A549 (cell line): Measurements from ENCODE around the gene DCDC2. TPM values are rescaled to one million over a fixed set of nuclear protein-coding genes. Genes with fewer than 3 reads are reported as not detected.
"Not testable (repeated sequence)": the region's sequence is repeated elsewhere in the genome, so short reads cannot be mapped to it uniquely, and the experiment has no call there.

Experiments used
- ATAC-seq, 2 experiments: fragments of 200-7000 bp in 1 of 2; fragments of >200 bp in 1 of 2; cut with Nextera tagmentation in 1 of 2; cut with Tn5 transposase in 1 of 2; 3 replicates each; pipeline versions ENCODE4 v1.8.0 to v1.9.1; 2018 to 2020; ENCODE audit warnings: mild to moderate bottlenecking in 1 of 2, moderate library complexity in 1 of 2
- CTCF ChIA-PET: fragments of 300-600 bp; sonication (Branson Sonifier 250); formaldehyde crosslinking; extraction: SDS; loops from one replicate; lab custom pipeline; 2021; ENCODE audit warnings: antibody characterized with exemption, inconsistent platforms; lab: Yijun Ruan, JAX
- POLR2A ChIA-PET: fragments of 350-600 bp; formaldehyde crosslinking; extraction: SDS; loops from one replicate; lab custom pipeline; 2021; ENCODE audit warnings: antibody characterized with exemption, inconsistent platforms; lab: Yijun Ruan, JAX
- DNase-seq, 2 experiments: peaks; one replicate each; pipeline versions ENCODE4 v3.0.0 to v3.0.0-alpha.2; 2011 to 2016; ENCODE audit warnings: low read depth in 1 of 2, low spot score in 1 of 2
- FAIRE-seq: peaks from 2 replicates; lab custom pipeline; 2011; peaks lifted over from hg19 to GRCh38; lab: Jason Lieb, UNC
- H3K27ac ChIP-seq, 2 experiments: fragments of >200 bp; sonication (Bioruptor Twin); formaldehyde crosslinking; 3 replicates each; pipeline ENCODE4 v1.5.1; 2016 to 2017
- H3K4me1 ChIP-seq: fragments of >200 bp; sonication (Bioruptor Twin); formaldehyde crosslinking; 3 replicates; pipeline ENCODE4 v1.6.1; 2016
- H3K4me2 ChIP-seq: fragments of >200 bp; sonication (Bioruptor Twin); formaldehyde crosslinking; 3 replicates; pipeline ENCODE4 v1.6.1; 2016
- H3K4me3 ChIP-seq: fragments of >200 bp; sonication (Bioruptor Twin); formaldehyde crosslinking; 3 replicates; pipeline ENCODE4 v1.5.1; 2016
- H3K9me3 ChIP-seq: fragments of >200 bp; sonication (Bioruptor Twin); formaldehyde crosslinking; 3 replicates; pipeline ENCODE4 v1.6.1; 2016
- BCL3 ChIP-seq: fragments of >200 bp; sonication (Bioruptor Twin); formaldehyde crosslinking; IDR thresholded peaks from 3 replicates; pipeline ENCODE4 v1.6.1; 2016
- CEBPB ChIP-seq, 2 experiments: fragments of >200 bp in 1 of 2; sonication (Bioruptor Twin) in 1 of 2; formaldehyde crosslinking in 1 of 2; IDR thresholded peaks; 2 replicates each; pipeline ENCODE4 v1.6.1; 2012 to 2016
- CHD2 ChIP-seq: fragments of 150-350 bp; IDR thresholded peaks from 2 replicates; pipeline ENCODE4 v1.6.1; 2014; ENCODE audit warnings: low read length; ENCODE audit not compliant: partially characterized antibody
- EHF ChIP-seq: fragments of 250-450 bp; sonication (Bioruptor Pico); IDR thresholded peaks from 2 replicates; pipeline ENCODE4 v1.5.0; 2020; ENCODE audit warnings: mild to moderate bottlenecking
- ELK1 ChIP-seq: fragments of 150-350 bp; IDR thresholded peaks from 2 replicates; pipeline ENCODE4 v1.6.1; 2014; ENCODE audit warnings: low read depth, mild to moderate bottlenecking, low read length
- EP300 ChIP-seq, 2 experiments: fragments of >200 bp; sonication (Bioruptor Twin); formaldehyde crosslinking; IDR thresholded peaks; 2 replicates in 1 of 2; 3 replicates in 1 of 2; pipeline ENCODE4 v1.6.1; 2016 to 2017
- FOSB ChIP-seq: fragments of 250-450 bp; sonication (Bioruptor Pico); IDR thresholded peaks from 2 replicates; pipeline ENCODE4 v1.5.0; 2020; ENCODE audit warnings: mild to moderate bottlenecking, moderate library complexity
- FOXS1 ChIP-seq: fragments of 250-450 bp; sonication (Bioruptor Pico); IDR thresholded peaks from 2 replicates; pipeline ENCODE4 v1.5.0; 2020; ENCODE audit warnings: mild to moderate bottlenecking, moderate library complexity
- GATA3 ChIP-seq: IDR thresholded peaks from 2 replicates; pipeline ENCODE4 v1.6.1; 2012; ENCODE audit warnings: borderline replicate concordance
- HMGXB4 ChIP-seq: fragments of 250-450 bp; sonication (Bioruptor Pico); IDR thresholded peaks from 2 replicates; pipeline ENCODE4 v1.5.0; 2021; ENCODE audit warnings: mild to moderate bottlenecking, moderate library complexity, borderline replicate concordance
- HOXA7 ChIP-seq: fragments of 250-450 bp; sonication (Bioruptor Pico); IDR thresholded peaks from 2 replicates; pipeline ENCODE4 v1.5.0; 2020; ENCODE audit warnings: mild to moderate bottlenecking, moderate library complexity
- JUN ChIP-seq, 2 experiments: fragments of >200 bp; sonication (Bioruptor Twin); formaldehyde crosslinking; IDR thresholded peaks; 2 replicates in 1 of 2; 3 replicates in 1 of 2; pipeline ENCODE4 v1.6.1; 2016 to 2017
- JUNB ChIP-seq: fragments of >200 bp; sonication (Bioruptor Twin); formaldehyde crosslinking; IDR thresholded peaks from 2 replicates; pipeline ENCODE4 v1.6.1; 2016
- MAFK ChIP-seq: fragments of 450-650 bp; IDR thresholded peaks from 2 replicates; pipeline ENCODE4 v1.6.1; 2014; ENCODE audit not compliant: partially characterized antibody
- MAX ChIP-seq: IDR thresholded peaks from 2 replicates; pipeline ENCODE4 v1.6.1; 2012
- NFE2L2 ChIP-seq: fragments of 150-350 bp; conservative IDR thresholded peaks from 2 replicates; pipeline ENCODE4 v1.6.1; 2014; ENCODE audit warnings: low read length
- NPAS2 ChIP-seq: fragments of 250-450 bp; sonication (Bioruptor Pico); IDR thresholded peaks from 2 replicates; pipeline ENCODE4 v1.8.0; 2022; ENCODE audit warnings: mild to moderate bottlenecking, moderate library complexity, borderline replicate concordance
- PBX3 ChIP-seq: IDR thresholded peaks from 2 replicates; pipeline ENCODE4 v1.6.1; 2012
- PHF8 ChIP-seq: fragments of 200-600 bp; sonication (generic); IDR thresholded peaks from 2 replicates; pipeline ENCODE4 v1.6.1; 2016; ENCODE audit warnings: low read depth, mild to moderate bottlenecking, antibody characterized with exemption, moderate library complexity, borderline replicate concordance
- RAD21 ChIP-seq, 2 experiments: fragments of >200 bp in 1 of 2; sonication (Bioruptor Twin) in 1 of 2; formaldehyde crosslinking in 1 of 2; IDR thresholded peaks in 1 of 2; conservative IDR thresholded peaks in 1 of 2; 2 replicates in 1 of 2; 3 replicates in 1 of 2; pipeline ENCODE4 v1.6.1; 2012 to 2018; ENCODE audit warnings: inconsistent platforms in 1 of 2
- ZC3H11A ChIP-seq: fragments of 450-650 bp; IDR thresholded peaks from 2 replicates; pipeline ENCODE4 v1.6.1; 2014; ENCODE audit warnings: antibody characterized with exemption, mild to moderate bottlenecking
- WGBS: methylation state at CpG from one replicate; pipeline ENCODE4 v1.1.6; 2017; ENCODE audit errors: missing lambda C conversion rate; 5-methylcytosine and 5-hydroxymethylcytosine counted together
- polyA plus RNA-seq, 4 experiments: library from polyadenylated mRNA; depleted of rRNA in 3 of 4; stranded (reverse); fragments of >200 nt; fragmentation: RNase III in 1 of 4; extraction: RNeasy Plus Mini Kit Qiagen cat#74134 plus additional on column Dnase treatment in 1 of 4; gene quantifications; 2 replicates in 3 of 4; 3 replicates in 1 of 4; pipeline ENCODE4 v1.2.3, GENCODE V29; 2011 to 2017

The DCDC2 gene
- polyA plus RNA-seq, 2 of the 4 experiments (the other 2 are of a cell fraction): 9.1 to 9.4 TPM

GRCh38 chr6:24322924-24323323 lies 34.9 kb downstream of the DCDC2 start:
- peak overlapping the region in 1 of 2 experiments; percentile 45; a peak in 3 of 6 replicates for H3K27ac ChIP-seq
- POLR2A ChIA-PET: no interaction called here
- no peak for FAIRE-seq
- TF ChIP-seq HMGXB4: no peak
- TF ChIP-seq HOXA7 (CRISPR knock-in tag): no peak
- no peak for TF ChIP-seq JUN (IDR thresholded peaks at IDR 0.05)
- TF ChIP-seq CHD2: no peak
- TF ChIP-seq FOSB (CRISPR knock-in tag): no peak
- TF ChIP-seq FOXS1: no peak
- no peak for TF ChIP-seq PHF8
- no peak for TF ChIP-seq RAD21 (conservative IDR thresholded peaks at IDR 0.05 in 1 of 2, IDR thresholded peaks at IDR 0.05 in 1 of 2)
- no peak for TF ChIP-seq NPAS2 (CRISPR knock-in tag)
- no peak for ATAC-seq
- peaks cover 38% of the 10 kb centered on the region for H3K4me1 ChIP-seq
- H3K4me3 ChIP-seq: no peak overlapping the region
- DNase-seq: no peak
- no peaks in the 10 kb centered on the region for H3K9me3 ChIP-seq
- peak overlapping the region; percentile 50; the same call in 1 of the 3 replicates for H3K4me2 ChIP-seq
- CTCF ChIA-PET: interaction anchor here (1.1 kb wide), 1 partner anchor 37 kb away, joined by 3 read pairs; no protein-coding TSS in a partner anchor
- WGBS: 85% methylated on average over 3 of the region's 3 CpGs

GRCh38 chr6:24322446-24322845 lies 35.4 kb downstream of the DCDC2 start:
- H3K4me3 ChIP-seq, POLR2A ChIA-PET, ATAC-seq, H3K9me3 ChIP-seq, FAIRE-seq, DNase-seq, H3K4me2 ChIP-seq, CTCF ChIA-PET: not testable (repeated sequence)
- WGBS: 73% methylated on average over 3 of the region's 3 CpGs
- Histone ChIP-seq H3K27ac (peak overlapping the region in 1 of 2 experiments; percentile 45; a peak in 4 of 6 replicates), H3K4me1 (peaks cover 38% of the 10 kb centered on the region)

GRCh38 chr6:24321538-24322162 lies 36.2 kb downstream of the DCDC2 start:
- no peaks in the 10 kb centered on the region for H3K9me3 ChIP-seq
- TF ChIP-seq EP300 (IDR thresholded peaks at IDR 0.05): no peak
- no peak for TF ChIP-seq GATA3
- TF ChIP-seq, all 56 proteins: peak for 0
- FAIRE-seq: no peak
- Histone ChIP-seq H3K4me3 (no peak overlapping the region), H3K27ac (peak overlapping the region; percentile 29 to 48; a peak in 4 of 6 replicates), H3K4me1 (peaks cover 45% of the 10 kb centered on the region), H3K4me2 (peak overlapping the region; percentile 58)
- ChIA-PET CTCF (no interaction called here), POLR2A (no interaction called here)
- DNase-seq: no peak
- WGBS: 24% methylated on average over 5 of the region's 5 CpGs
- ATAC-seq: no peak

DNA sequence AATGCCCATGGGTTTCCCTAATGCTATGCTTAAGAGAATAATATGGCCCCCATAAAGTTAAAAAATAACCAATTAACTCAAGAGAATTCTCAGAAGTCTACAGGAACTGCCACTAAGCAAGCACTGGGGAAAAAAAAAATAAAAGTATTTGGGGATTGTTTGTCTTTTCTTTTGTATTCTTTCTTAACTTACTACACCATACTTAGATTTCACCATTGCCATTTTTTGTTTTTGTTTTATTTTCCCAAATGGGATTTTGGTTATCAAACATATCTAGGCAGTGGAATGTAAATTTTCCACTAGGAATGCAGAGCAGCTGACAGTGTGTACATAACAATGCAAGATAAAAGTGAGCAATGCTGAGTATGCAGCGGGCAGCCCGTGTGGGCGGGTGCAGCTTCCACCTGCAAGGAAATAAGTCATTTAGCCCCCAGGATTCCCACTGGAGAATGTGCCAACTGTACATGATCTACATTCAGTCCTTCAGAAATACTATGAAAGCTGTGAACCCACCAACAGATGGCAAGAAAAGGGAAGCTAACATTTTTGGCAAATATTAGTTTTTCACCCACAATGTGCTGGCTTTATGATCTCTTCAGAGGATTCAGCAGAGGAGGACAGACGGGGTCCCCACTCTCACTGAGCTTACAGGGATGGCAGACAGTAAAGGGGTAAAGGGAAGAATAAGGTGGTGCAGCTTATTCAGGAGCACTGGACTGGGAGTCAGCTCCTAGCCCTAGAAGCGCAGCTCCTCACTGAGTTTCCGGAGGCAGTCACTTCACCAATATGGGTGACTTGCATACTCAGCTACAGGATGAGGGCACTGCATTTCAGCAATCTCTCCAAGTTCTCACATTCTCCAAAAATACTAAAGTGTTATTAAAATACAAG lies 44.4 kb downstream of the DCDC2 start:
- 10% methylated on average over 6 of the region's 6 CpGs for WGBS
- H3K27ac ChIP-seq: peak overlapping the region; percentile 72 to 89
- peak overlapping the region; percentile 59 for H3K4me2 ChIP-seq
- peak; percentile 93 to 97 for ATAC-seq
- no peaks in the 10 kb centered on the region for H3K9me3 ChIP-seq
- H3K4me3 ChIP-seq: 0 out of 3 replicates have a peak overlapping the region, but pooled peaks have one; percentile 8
- ChIA-PET CTCF (interaction anchor here (0.8 to 2.4 kb wide), 6 partner anchors 12 to 49 kb away, joined by 3 to 16 read pairs (median 3); no protein-coding TSS in a partner anchor), POLR2A (interaction anchor here (0.9 to 1.0 kb wide), 2 partner anchors 28 to 46 kb away, joined by 3 to 4 read pairs; no protein-coding TSS in a partner anchor)
- H3K4me1 ChIP-seq: peaks cover 60% of the 10 kb centered on the region
- peak; percentile 15 to 84 for DNase-seq
- peak; percentile 72 for FAIRE-seq
- TF ChIP-seq EHF (CRISPR knock-in tag) (no peak), NFE2L2 (no peak), JUN (IDR thresholded peaks at IDR 0.05) (peak; percentile 77 to 82; a peak in 4 of 5 replicates), MAFK (peak; percentile 54), ELK1 (no peak), MAX (peak; percentile 69), JUNB (peak; percentile 77), ZC3H11A (no peak), CEBPB (IDR thresholded peaks at IDR 0.05) (peak; percentile 43 to 74; a peak in 2 of 4 replicates), PBX3 (peak; percentile 87), GATA3 (peak; percentile 99), BCL3 (0 out of 3 replicates have a peak, but pooled peaks have one; percentile 54), FOXS1 (peak; percentile 64; the same call in 1 of the 2 replicates)
